GM23338 (cell line): ENCODE data around the gene SLX4IP. TPM values are rescaled to one million over a fixed set of nuclear protein-coding genes. Genes with fewer than 3 reads are reported as not detected.

Experiments
- ATAC-seq: fragments of 200-7000 bp; cut with Tn5 transposase; 3 replicates; pipeline ENCODE4 v1.9.1; 2020
- DNase-seq: peaks from one replicate; pipeline ENCODE4 v3.0.0-alpha.2; 2015; ENCODE audit warnings: low spot score
- H2AFZ ChIP-seq: fragments of 200-600 bp; sonication (generic); 2 replicates; pipeline ENCODE4 v1.8.0; 2016; ENCODE audit warnings: antibody characterized with exemption, mild to moderate bottlenecking, moderate library complexity
- H3F3A ChIP-seq: fragments of 200-600 bp; sonication (generic); replicated peaks from 2 replicates; pipeline ENCODE4 v1.8.0; 2017; ENCODE audit warnings: antibody characterized with exemption, mixed run types, low read depth
- H3K27ac ChIP-seq: fragments of 200-600 bp; sonication (generic); 2 replicates; pipeline ENCODE4 v1.6.1; 2016; ENCODE audit warnings: low read depth
- H3K27me3 ChIP-seq: fragments of 200-600 bp; sonication (generic); 2 replicates; pipeline ENCODE4 v1.8.0; 2016; ENCODE audit warnings: mild to moderate bottlenecking, mixed run types, moderate library complexity; ENCODE audit not compliant: insufficient read depth
- H3K36me3 ChIP-seq: fragments of 200-600 bp; sonication (generic); 2 replicates; pipeline ENCODE4 v1.8.0; 2016; ENCODE audit warnings: mild to moderate bottlenecking; ENCODE audit not compliant: insufficient read depth
- H3K4me1 ChIP-seq: fragments of 200-600 bp; sonication (generic); 2 replicates; pipeline ENCODE4 v1.8.0; 2016; ENCODE audit warnings: mild to moderate bottlenecking, moderate library complexity; ENCODE audit not compliant: insufficient read depth
- H3K4me2 ChIP-seq: fragments of 200-600 bp; sonication (generic); 2 replicates; pipeline ENCODE4 v1.7.1; 2017; ENCODE audit warnings: mixed run types
- H3K4me3 ChIP-seq: fragments of 200-600 bp; sonication (generic); 2 replicates; pipeline ENCODE4 v1.6.1; 2016; ENCODE audit warnings: mixed run types
- H3K79me2 ChIP-seq: fragments of 200-600 bp; sonication (generic); replicated peaks from 2 replicates; pipeline ENCODE4 v1.8.0; 2017; ENCODE audit warnings: mild to moderate bottlenecking; ENCODE audit not compliant: insufficient read depth
- H3K9me2 ChIP-seq: fragments of 200-600 bp; sonication (generic); 2 replicates; pipeline ENCODE4 v1.8.0; 2017; ENCODE audit not compliant: insufficient read depth
- H4K20me1 ChIP-seq: fragments of 200-600 bp; sonication (generic); replicated peaks from 2 replicates; pipeline ENCODE4 v1.8.0; 2017; ENCODE audit warnings: mild to moderate bottlenecking; ENCODE audit not compliant: insufficient read depth
- H3K27ac Mint-ChIP-seq: 2 replicates; pipeline ENCODE4 v1.8.0; 2020; ENCODE audit warnings: inconsistent platforms, mild to moderate bottlenecking, moderate library complexity, mixed read lengths
- H3K27me3 Mint-ChIP-seq: 3 replicates; pipeline ENCODE4 v1.8.0; 2022; ENCODE audit warnings: low read depth, mild to moderate bottlenecking, moderate library complexity, mixed read lengths, inconsistent platforms; ENCODE audit not compliant: insufficient read depth, poor library complexity
- H3K36me3 Mint-ChIP-seq: 3 replicates; pipeline ENCODE4 v1.8.0; 2021; ENCODE audit warnings: low read depth, mild to moderate bottlenecking, inconsistent platforms, moderate library complexity, mixed read lengths
- H3K4me1 Mint-ChIP-seq: 3 replicates; pipeline ENCODE4 v1.8.0; 2020; ENCODE audit warnings: mild to moderate bottlenecking, inconsistent platforms, mixed read lengths
- H3K4me3 Mint-ChIP-seq: 3 replicates; pipeline ENCODE4 v1.8.0; 2021; ENCODE audit warnings: moderate library complexity, mild to moderate bottlenecking, inconsistent platforms, mixed read lengths
- H3K9me3 Mint-ChIP-seq: 3 replicates; pipeline ENCODE4 v1.8.0; 2020; ENCODE audit warnings: moderate library complexity, mild to moderate bottlenecking, inconsistent platforms, mixed read lengths
- CREB1 ChIP-seq: fragments of 250-450 bp; sonication (Bioruptor Pico); IDR thresholded peaks from 2 replicates; pipeline ENCODE4 v1.5.0; 2020; ENCODE audit warnings: low read depth, mild to moderate bottlenecking, moderate library complexity
- EZH2 ChIP-seq: fragments of 200-600 bp; sonication (generic); IDR thresholded peaks from one replicate; pipeline ENCODE4 v1.8.0; 2017; ENCODE audit warnings: antibody characterized with exemption, mild to moderate bottlenecking, low read depth; ENCODE audit not compliant: unreplicated experiment
- EZH2phosphoT487 ChIP-seq: fragments of 200-600 bp; sonication (generic); IDR thresholded peaks from one replicate; pipeline ENCODE4 v1.8.1; 2018; ENCODE audit warnings: antibody characterized with exemption; ENCODE audit not compliant: unreplicated experiment
- JUNB ChIP-seq: IDR thresholded peaks from one replicate; pipeline ENCODE4 v1.6.1; 2016; ENCODE audit warnings: antibody characterized with exemption; ENCODE audit not compliant: unreplicated experiment
- NANOG ChIP-seq: IDR thresholded peaks from 2 replicates; pipeline ENCODE4 v1.6.1; 2016; ENCODE audit warnings: antibody characterized with exemption, borderline replicate concordance
- POLR2AphosphoS5 ChIP-seq: IDR thresholded peaks from 2 replicates; pipeline ENCODE4 v1.6.1; 2016; ENCODE audit warnings: antibody characterized with exemption, low read depth
- STAT1 ChIP-seq: IDR thresholded peaks from one replicate; pipeline ENCODE4 v1.6.1; 2016; ENCODE audit warnings: antibody characterized with exemption; ENCODE audit not compliant: unreplicated experiment
- ZNF114 ChIP-seq: fragments of 250-450 bp; sonication (Bioruptor Pico); IDR thresholded peaks from 2 replicates; pipeline ENCODE4 v1.5.0; 2020; ENCODE audit warnings: mild to moderate bottlenecking, moderate library complexity
- ZNF331 ChIP-seq: fragments of 250-450 bp; sonication (Bioruptor Pico); IDR thresholded peaks from 2 replicates; pipeline ENCODE4 v1.5.0; 2020; ENCODE audit warnings: low read depth, mild to moderate bottlenecking, moderate library complexity
- polyA plus RNA-seq: library from polyadenylated mRNA; unstranded; fragments of >200 nt; fragmentation: Nextera tagmentation; extraction: Ambion mirVana; gene quantifications from 2 replicates; pipeline ENCODE4 v1.2.1, GENCODE V29; 2016
- total RNA-seq: library from RNA; depleted of rRNA; stranded (reverse); fragments of >200 nt; shearing (Covaris generic); gene quantifications from 2 replicates; pipeline ENCODE4 v1.2.3, GENCODE V29; 2014
- TF ChIP-seq, protein P1 (sequence below), 2 experiments: fragments of 200-600 bp in 1 of 2; sonication (generic) in 1 of 2; conservative IDR thresholded peaks; 2 replicates each; pipeline versions ENCODE4 v1.5.1 to v1.6.1; 2016 to 2017; ENCODE audit warnings: antibody characterized with exemption in 2 of 2, low read depth in 2 of 2, mild to moderate bottlenecking in 2 of 2, moderate library complexity in 1 of 2
- TF ChIP-seq, protein P2 (sequence below): IDR thresholded peaks from 2 replicates; pipeline ENCODE4 v1.6.1; 2016; ENCODE audit warnings: antibody characterized with exemption
- TF ChIP-seq, protein P3 (sequence below): IDR thresholded peaks from one replicate; pipeline ENCODE4 v1.6.1; 2018; ENCODE audit warnings: antibody characterized with exemption; ENCODE audit not compliant: unreplicated experiment
- TF ChIP-seq, protein P4 (sequence below): fragments of 250-450 bp; sonication (Bioruptor Pico); IDR thresholded peaks from 2 replicates; pipeline ENCODE4 v1.5.0; 2020; ENCODE audit warnings: mild to moderate bottlenecking, moderate library complexity

SLX4IP gene
- total and polyA plus RNA-seq, 2 experiments from 2014 or later: 9.1 to 9.8 TPM

DNA sequence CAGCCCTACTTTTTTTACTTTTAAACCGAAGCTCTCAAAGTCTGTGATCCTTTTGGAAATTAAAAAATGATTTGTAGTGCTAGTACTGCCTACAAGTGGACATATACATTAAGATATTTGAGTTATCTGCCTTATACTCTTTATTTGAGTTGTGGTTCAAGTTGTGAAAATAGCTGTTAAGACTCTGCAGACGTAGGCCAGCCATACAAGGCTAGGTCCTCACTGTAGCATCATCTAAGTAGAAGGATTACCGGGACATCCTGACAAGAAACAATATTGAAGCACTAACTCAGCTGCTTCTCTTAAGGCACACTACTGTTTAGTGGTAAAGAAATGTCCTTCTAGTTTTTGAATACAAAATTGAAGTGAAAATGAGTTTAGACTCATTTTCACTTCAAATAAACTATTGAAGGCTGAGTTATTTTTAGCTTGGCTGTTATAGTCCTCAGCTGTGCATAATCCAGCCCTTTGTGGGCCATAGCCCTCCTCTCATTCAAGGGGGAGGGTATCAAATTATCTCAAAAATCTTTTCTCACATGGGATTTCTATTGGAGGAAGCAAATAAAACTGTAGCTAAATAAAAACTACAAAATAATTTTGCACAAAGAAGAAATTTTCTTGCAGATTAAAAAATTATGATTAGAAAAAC, 170.6 kb downstream of the SLX4IP start:
- TF ChIP-seq JUNB (no peak), STAT1 (no peak), CREB1 (CRISPR knock-in tag) (no peak), NANOG (no peak), ZNF114 (CRISPR knock-in tag) (no peak), POLR2AphosphoS5 (no peak), ZNF331 (CRISPR knock-in tag) (no peak), EZH2 (no peak), EZH2phosphoT487 (no peak)
- TF ChIP-seq, protein P1, sequence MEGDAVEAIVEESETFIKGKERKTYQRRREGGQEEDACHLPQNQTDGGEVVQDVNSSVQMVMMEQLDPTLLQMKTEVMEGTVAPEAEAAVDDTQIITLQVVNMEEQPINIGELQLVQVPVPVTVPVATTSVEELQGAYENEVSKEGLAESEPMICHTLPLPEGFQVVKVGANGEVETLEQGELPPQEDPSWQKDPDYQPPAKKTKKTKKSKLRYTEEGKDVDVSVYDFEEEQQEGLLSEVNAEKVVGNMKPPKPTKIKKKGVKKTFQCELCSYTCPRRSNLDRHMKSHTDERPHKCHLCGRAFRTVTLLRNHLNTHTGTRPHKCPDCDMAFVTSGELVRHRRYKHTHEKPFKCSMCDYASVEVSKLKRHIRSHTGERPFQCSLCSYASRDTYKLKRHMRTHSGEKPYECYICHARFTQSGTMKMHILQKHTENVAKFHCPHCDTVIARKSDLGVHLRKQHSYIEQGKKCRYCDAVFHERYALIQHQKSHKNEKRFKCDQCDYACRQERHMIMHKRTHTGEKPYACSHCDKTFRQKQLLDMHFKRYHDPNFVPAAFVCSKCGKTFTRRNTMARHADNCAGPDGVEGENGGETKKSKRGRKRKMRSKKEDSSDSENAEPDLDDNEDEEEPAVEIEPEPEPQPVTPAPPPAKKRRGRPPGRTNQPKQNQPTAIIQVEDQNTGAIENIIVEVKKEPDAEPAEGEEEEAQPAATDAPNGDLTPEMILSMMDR (conservative IDR thresholded peaks at IDR 0.05; ENCODE audit: low read depth in 2 of 2): no peak
- TF ChIP-seq, protein P2, sequence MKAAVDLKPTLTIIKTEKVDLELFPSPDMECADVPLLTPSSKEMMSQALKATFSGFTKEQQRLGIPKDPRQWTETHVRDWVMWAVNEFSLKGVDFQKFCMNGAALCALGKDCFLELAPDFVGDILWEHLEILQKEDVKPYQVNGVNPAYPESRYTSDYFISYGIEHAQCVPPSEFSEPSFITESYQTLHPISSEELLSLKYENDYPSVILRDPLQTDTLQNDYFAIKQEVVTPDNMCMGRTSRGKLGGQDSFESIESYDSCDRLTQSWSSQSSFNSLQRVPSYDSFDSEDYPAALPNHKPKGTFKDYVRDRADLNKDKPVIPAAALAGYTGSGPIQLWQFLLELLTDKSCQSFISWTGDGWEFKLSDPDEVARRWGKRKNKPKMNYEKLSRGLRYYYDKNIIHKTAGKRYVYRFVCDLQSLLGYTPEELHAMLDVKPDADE: no peak
- TF ChIP-seq, protein P3, sequence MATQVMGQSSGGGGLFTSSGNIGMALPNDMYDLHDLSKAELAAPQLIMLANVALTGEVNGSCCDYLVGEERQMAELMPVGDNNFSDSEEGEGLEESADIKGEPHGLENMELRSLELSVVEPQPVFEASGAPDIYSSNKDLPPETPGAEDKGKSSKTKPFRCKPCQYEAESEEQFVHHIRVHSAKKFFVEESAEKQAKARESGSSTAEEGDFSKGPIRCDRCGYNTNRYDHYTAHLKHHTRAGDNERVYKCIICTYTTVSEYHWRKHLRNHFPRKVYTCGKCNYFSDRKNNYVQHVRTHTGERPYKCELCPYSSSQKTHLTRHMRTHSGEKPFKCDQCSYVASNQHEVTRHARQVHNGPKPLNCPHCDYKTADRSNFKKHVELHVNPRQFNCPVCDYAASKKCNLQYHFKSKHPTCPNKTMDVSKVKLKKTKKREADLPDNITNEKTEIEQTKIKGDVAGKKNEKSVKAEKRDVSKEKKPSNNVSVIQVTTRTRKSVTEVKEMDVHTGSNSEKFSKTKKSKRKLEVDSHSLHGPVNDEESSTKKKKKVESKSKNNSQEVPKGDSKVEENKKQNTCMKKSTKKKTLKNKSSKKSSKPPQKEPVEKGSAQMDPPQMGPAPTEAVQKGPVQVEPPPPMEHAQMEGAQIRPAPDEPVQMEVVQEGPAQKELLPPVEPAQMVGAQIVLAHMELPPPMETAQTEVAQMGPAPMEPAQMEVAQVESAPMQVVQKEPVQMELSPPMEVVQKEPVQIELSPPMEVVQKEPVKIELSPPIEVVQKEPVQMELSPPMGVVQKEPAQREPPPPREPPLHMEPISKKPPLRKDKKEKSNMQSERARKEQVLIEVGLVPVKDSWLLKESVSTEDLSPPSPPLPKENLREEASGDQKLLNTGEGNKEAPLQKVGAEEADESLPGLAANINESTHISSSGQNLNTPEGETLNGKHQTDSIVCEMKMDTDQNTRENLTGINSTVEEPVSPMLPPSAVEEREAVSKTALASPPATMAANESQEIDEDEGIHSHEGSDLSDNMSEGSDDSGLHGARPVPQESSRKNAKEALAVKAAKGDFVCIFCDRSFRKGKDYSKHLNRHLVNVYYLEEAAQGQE: no peak
- TF ChIP-seq, protein P4, sequence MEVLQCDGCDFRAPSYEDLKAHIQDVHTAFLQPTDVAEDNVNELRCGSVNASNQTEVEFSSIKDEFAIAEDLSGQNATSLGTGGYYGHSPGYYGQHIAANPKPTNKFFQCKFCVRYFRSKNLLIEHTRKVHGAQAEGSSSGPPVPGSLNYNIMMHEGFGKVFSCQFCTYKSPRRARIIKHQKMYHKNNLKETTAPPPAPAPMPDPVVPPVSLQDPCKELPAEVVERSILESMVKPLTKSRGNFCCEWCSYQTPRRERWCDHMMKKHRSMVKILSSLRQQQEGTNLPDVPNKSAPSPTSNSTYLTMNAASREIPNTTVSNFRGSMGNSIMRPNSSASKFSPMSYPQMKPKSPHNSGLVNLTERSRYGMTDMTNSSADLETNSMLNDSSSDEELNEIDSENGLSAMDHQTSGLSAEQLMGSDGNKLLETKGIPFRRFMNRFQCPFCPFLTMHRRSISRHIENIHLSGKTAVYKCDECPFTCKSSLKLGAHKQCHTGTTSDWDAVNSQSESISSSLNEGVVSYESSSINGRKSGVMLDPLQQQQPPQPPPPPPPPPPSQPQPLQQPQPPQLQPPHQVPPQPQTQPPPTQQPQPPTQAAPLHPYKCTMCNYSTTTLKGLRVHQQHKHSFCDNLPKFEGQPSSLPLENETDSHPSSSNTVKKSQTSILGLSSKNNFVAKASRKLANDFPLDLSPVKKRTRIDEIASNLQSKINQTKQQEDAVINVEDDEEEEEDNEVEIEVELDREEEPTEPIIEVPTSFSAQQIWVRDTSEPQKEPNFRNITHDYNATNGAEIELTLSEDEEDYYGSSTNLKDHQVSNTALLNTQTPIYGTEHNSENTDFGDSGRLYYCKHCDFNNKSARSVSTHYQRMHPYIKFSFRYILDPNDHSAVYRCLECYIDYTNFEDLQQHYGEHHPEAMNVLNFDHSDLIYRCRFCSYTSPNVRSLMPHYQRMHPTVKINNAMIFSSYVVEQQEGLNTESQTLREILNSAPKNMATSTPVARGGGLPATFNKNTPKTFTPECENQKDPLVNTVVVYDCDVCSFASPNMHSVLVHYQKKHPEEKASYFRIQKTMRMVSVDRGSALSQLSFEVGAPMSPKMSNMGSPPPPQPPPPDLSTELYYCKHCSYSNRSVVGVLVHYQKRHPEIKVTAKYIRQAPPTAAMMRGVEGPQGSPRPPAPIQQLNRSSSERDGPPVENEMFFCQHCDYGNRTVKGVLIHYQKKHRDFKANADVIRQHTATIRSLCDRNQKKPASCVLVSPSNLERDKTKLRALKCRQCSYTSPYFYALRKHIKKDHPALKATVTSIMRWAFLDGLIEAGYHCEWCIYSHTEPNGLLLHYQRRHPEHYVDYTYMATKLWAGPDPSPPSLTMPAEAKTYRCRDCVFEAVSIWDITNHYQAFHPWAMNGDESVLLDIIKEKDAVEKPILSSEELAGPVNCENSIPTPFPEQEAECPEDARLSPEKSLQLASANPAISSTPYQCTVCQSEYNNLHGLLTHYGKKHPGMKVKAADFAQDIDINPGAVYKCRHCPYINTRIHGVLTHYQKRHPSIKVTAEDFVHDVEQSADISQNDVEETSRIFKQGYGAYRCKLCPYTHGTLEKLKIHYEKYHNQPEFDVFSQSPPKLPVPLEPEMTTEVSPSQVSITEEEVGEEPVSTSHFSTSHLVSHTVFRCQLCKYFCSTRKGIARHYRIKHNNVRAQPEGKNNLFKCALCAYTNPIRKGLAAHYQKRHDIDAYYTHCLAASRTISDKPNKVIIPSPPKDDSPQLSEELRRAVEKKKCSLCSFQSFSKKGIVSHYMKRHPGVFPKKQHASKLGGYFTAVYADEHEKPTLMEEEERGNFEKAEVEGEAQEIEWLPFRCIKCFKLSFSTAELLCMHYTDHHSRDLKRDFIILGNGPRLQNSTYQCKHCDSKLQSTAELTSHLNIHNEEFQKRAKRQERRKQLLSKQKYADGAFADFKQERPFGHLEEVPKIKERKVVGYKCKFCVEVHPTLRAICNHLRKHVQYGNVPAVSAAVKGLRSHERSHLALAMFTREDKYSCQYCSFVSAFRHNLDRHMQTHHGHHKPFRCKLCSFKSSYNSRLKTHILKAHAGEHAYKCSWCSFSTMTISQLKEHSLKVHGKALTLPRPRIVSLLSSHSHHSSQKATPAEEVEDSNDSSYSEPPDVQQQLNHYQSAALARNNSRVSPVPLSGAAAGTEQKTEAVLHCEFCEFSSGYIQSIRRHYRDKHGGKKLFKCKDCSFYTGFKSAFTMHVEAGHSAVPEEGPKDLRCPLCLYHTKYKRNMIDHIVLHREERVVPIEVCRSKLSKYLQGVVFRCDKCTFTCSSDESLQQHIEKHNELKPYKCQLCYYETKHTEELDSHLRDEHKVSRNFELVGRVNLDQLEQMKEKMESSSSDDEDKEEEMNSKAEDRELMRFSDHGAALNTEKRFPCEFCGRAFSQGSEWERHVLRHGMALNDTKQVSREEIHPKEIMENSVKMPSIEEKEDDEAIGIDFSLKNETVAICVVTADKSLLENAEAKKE (CRISPR knock-in tag): no peak
- H3K4me1 ChIP-seq: no peaks in the 10 kb centered on the region
- peaks cover 4% of the 10 kb centered on the region; the same call in 2 of the 3 replicates for H3K4me1 Mint-ChIP-seq
- no peaks in the 10 kb centered on the region for H3K27me3 ChIP-seq
- DNase-seq (no peak), ATAC-seq (no peak)
- no peak overlapping the region for H3K27ac ChIP-seq
- no peaks in the 10 kb centered on the region for H4K20me1 ChIP-seq
- no peaks in the 10 kb centered on the region for H3K36me3 Mint-ChIP-seq
- H3F3A ChIP-seq: no peaks in the 10 kb centered on the region
- H3K4me2 ChIP-seq: no peak overlapping the region
- no peaks in the 10 kb centered on the region for H3K79me2 ChIP-seq
- H3K4me3 ChIP-seq: no peak overlapping the region
- no peak overlapping the region for H3K4me3 Mint-ChIP-seq
- no peaks in the 10 kb centered on the region for H3K9me3 Mint-ChIP-seq
- no peaks in the 10 kb centered on the region for H3K36me3 ChIP-seq
- H3K9me2 ChIP-seq: no peaks in the 10 kb centered on the region
- H3K27ac Mint-ChIP-seq: no peak overlapping the region
- H3K27me3 Mint-ChIP-seq: no peaks in the 10 kb centered on the region
- no peak overlapping the region for H2AFZ ChIP-seq
